Osteocyte (in vitro differentiated cells): ENCODE data around the gene FECH. TPM values are rescaled to one million over a fixed set of nuclear protein-coding genes. Genes with fewer than 3 reads are reported as not detected.

Source experiments
- DNase-seq: peaks from one replicate; pipeline ENCODE4 v3.0.0; 2021; ENCODE audit warnings: mixed read lengths; ENCODE audit not compliant: unreplicated experiment; ENCODE audit errors: extremely low spot score
- H3K27ac Mint-ChIP-seq: one replicate; pipeline ENCODE4 v1.8.0; 2021; ENCODE audit warnings: mild to moderate bottlenecking, mixed read lengths; ENCODE audit not compliant: unreplicated experiment
- H3K27me3 Mint-ChIP-seq: one replicate; pipeline ENCODE4 v1.8.0; 2021; ENCODE audit warnings: mixed read lengths; ENCODE audit not compliant: unreplicated experiment
- H3K36me3 Mint-ChIP-seq: one replicate; pipeline ENCODE4 v1.8.0; 2021; ENCODE audit warnings: mixed read lengths; ENCODE audit not compliant: unreplicated experiment
- H3K4me1 Mint-ChIP-seq: one replicate; pipeline ENCODE4 v1.8.0; 2021; ENCODE audit warnings: mixed read lengths; ENCODE audit not compliant: unreplicated experiment
- H3K4me3 Mint-ChIP-seq: one replicate; pipeline ENCODE4 v1.8.0; 2021; ENCODE audit warnings: mild to moderate bottlenecking, moderate library complexity, mixed read lengths; ENCODE audit not compliant: unreplicated experiment
- H3K9me3 Mint-ChIP-seq: one replicate; pipeline ENCODE4 v1.8.0; 2021; ENCODE audit warnings: mixed read lengths; ENCODE audit not compliant: unreplicated experiment
- total RNA-seq: library from RNA; stranded (reverse); gene quantifications from 2 replicates; pipeline ENCODE4 v1.2.1, GENCODE V29; 2021
- TF ChIP-seq, protein P1 (sequence below): fragments of 200-600 bp; sonication (generic); IDR thresholded peaks from 2 replicates; pipeline ENCODE4 v1.5.0; 2021; ENCODE audit warnings: antibody characterized with exemption, mild to moderate bottlenecking, moderate library complexity

The FECH gene
- total RNA-seq, 1 donor from 2014 or later = 31.8 TPM

DNA sequence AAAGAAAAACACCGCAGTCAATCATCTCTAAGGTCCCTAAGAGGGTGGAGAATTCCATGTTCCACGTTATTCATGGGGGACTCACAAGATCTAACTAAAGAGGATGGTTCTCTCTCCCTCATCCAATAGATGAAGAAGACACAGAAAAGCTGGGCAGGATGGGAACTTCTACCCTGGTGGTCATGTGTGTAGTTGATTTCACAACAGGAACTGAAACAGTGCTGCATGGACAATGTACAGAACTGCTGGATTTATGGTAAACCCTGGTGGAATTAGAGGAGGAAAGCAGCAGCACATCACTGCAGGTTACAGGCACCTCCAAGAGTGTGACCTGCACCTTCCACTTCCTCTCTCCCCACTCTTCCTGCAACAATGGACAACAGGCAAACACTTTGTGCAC is 31.4 kb downstream of the FECH start:
- no peaks in the 10 kb centered on the region for H3K27me3 Mint-ChIP-seq
- no peaks in the 10 kb centered on the region for H3K4me1 Mint-ChIP-seq
- H3K9me3 Mint-ChIP-seq = no peaks in the 10 kb centered on the region
- H3K36me3 Mint-ChIP-seq = peaks cover 41% of the 10 kb centered on the region
- DNase-seq = no peak
- TF ChIP-seq, protein P1, sequence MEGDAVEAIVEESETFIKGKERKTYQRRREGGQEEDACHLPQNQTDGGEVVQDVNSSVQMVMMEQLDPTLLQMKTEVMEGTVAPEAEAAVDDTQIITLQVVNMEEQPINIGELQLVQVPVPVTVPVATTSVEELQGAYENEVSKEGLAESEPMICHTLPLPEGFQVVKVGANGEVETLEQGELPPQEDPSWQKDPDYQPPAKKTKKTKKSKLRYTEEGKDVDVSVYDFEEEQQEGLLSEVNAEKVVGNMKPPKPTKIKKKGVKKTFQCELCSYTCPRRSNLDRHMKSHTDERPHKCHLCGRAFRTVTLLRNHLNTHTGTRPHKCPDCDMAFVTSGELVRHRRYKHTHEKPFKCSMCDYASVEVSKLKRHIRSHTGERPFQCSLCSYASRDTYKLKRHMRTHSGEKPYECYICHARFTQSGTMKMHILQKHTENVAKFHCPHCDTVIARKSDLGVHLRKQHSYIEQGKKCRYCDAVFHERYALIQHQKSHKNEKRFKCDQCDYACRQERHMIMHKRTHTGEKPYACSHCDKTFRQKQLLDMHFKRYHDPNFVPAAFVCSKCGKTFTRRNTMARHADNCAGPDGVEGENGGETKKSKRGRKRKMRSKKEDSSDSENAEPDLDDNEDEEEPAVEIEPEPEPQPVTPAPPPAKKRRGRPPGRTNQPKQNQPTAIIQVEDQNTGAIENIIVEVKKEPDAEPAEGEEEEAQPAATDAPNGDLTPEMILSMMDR = no peak
- H3K4me3 Mint-ChIP-seq = no peak overlapping the region
- no peak overlapping the region for H3K27ac Mint-ChIP-seq

DNA sequence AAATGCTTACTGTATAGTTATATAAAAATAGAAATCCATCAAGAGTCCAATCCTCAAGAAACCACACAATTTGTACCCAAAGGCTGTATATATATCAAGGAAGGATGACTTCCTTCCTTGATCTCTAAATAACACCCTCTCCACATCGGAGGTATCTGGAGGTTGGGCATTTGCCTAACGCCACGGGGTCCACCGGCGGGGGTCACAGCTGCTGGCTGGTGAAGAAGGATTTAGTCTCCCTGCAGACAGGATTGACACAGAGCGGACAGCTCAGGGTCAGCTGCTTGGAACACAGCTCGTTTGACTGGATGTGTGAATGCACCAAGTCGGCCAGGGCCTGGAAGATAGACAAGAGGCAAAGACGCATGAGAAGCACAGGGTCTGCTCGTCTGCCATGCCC is 36.0 kb downstream of the FECH start:
- Mint-ChIP-seq H3K27ac (no peak overlapping the region), H3K4me1 (no peaks in the 10 kb centered on the region), H3K4me3 (no peak overlapping the region), H3K9me3 (no peaks in the 10 kb centered on the region), H3K36me3 (peaks cover 31% of the 10 kb centered on the region), H3K27me3 (no peaks in the 10 kb centered on the region)
- TF ChIP-seq, protein P1 = no peak
- DNase-seq = no peak

DNA sequence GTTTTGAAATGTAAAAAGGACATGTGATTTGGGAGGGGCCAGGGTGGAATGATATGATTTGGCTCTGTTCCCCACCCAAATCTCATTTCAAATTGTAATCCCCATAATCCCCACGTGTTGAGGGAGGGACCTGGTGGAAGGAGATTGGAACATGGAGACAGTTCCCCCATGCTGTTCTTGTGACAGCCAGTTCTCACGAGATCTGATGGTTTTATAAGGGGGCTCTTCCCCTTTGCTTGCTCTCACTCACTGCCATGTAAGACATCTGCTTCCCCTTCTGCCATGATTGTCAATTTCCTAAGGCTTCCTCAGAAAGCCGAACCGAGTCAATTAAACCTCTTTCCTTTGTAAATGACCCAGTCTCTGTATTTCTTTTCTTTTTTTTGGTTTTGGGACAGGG is 39.2 kb downstream of the FECH start:
- DNase-seq = no peak
- Mint-ChIP-seq H3K4me3 (no peak overlapping the region), H3K9me3 (no peaks in the 10 kb centered on the region), H3K27me3 (peaks cover 4% of the 10 kb centered on the region), H3K4me1 (peaks cover 14% of the 10 kb centered on the region), H3K36me3 (peaks cover 17% of the 10 kb centered on the region), H3K27ac (no peak overlapping the region)
- TF ChIP-seq, protein P1 = no peak

DNA sequence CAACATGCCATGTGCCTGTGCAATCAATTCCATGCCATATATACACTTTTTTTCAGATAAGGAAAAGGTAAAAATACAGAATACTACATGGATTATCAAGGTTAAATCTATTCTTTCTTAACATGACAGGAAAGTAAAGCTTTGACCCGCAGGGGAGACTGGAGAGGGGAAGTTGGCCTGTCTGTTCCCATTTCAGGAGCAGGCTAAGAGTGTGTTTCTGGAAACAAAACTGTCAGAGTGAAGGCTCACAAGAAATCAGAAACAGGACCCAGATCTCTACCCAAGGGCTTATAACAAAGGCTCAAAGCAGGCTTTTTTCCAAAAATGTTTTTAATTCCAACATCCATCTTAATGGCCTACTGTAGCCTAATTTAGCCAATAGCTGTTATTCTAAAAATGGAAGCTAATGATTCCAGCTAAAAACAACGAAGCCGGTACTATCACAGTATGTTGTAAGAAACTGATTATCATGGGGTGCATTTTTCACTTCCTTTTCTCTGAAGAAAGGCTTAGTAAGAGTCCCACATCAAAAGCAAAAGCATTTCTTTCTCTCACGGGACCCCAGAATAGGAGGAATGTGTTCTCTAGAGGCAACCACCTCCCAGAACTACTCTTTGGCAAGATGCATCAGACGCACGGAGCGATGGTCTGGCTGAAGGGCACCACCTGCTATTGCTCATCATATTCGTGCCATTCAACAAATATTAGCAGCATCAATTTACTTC is 41.4 kb downstream of the FECH start:
- DNase-seq = peak; percentile 40
- TF ChIP-seq, protein P1 = no peak
- no peak overlapping the region for H3K27ac Mint-ChIP-seq
- H3K4me3 Mint-ChIP-seq = no peak overlapping the region
- no peaks in the 10 kb centered on the region for H3K9me3 Mint-ChIP-seq
- peaks cover 4% of the 10 kb centered on the region for H3K27me3 Mint-ChIP-seq
- peaks cover 8% of the 10 kb centered on the region for H3K36me3 Mint-ChIP-seq
- H3K4me1 Mint-ChIP-seq = peaks cover 15% of the 10 kb centered on the region

DNA sequence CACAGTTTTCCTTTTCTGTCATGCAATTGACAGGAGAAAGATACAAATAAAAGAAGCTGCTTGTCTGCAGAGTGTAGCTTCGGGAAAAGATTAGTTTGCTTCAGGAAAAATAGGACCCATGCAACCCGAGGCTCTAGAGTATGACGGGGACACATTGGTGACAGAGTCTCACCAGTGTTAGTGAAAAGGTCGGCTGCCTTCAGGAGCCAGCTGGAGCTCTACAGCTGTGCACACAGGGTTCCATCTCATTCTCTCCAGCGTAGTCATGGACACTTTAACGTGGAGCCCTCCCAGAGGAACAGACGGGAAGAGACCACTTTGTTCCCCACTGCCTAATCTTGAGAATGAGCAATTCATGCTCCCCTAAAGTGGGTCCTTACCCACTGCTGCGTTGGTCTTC is 42.9 kb downstream of the FECH start:
- Mint-ChIP-seq H3K4me1 (peaks cover 15% of the 10 kb centered on the region), H3K27ac (no peak overlapping the region), H3K9me3 (no peaks in the 10 kb centered on the region), H3K4me3 (no peak overlapping the region), H3K36me3 (peaks cover 5% of the 10 kb centered on the region), H3K27me3 (peaks cover 5% of the 10 kb centered on the region)
- TF ChIP-seq, protein P1 = no peak
- DNase-seq = peak; percentile 57
